Stimulated activated CD4-positive, alpha-beta T cell treated with anti-CD3 and anti-CD28 coated beads, Interleukin-1b, Interleukin-23, amount 100 ng/mL, for 24 hours (primary cell): Measurements from ENCODE around the gene CAMK2B.

ENCODE experiments used
- DNase-seq, 4 experiments: peaks; one replicate each; pipeline ENCODE4 v3.0.0-alpha.2; 2020; ENCODE audit warnings: low read depth in 4 of 4, low spot score in 1 of 4

CAMK2B gene

DNA sequence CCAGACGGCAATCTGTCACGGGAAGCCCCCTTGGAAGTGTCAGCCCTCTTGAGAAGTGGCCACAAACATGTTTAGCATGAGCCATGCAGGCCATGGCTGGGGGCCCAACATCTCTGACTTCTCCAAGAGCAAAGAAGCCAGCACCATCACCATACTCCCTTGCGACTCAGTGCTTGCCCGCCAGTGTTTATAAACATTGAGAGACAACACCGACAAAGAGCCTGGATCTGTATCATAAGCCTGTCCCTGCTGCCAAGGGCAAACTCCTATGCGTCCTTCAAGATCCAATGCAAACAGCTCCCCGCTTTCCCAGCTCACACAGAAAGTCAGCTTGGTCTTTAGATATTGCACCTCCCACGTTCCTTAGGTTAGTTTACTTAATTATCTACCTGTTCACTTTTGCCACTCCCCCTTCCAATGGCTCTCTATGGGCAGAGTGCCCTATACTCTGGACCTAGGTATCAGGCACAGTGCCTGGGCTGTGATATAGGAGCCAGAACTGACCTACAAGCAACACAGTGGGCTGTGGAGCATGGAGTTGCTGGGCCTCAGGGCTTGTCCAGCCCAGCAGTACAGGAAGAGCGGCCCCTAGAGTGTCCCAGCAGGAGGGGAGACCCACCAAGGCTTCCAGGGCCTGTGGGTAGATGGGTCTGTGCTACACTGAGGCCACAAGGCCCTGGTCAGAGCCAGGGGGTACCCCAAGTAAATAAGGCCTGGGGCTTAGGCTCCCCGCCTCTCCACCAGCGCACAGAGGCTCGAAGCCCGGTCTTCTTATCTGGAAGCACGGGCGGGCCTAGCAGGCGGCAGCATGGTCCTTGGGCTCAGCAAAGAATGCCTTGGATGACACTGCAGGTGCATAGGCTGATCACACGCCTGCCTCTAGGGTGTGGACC lies 37.7 kb downstream of the CAMK2B start:
- DNase-seq = no peak

GRCh38 chr7:44286618-44287487 lies 38.5 kb downstream of the CAMK2B start:
- DNase-seq = no peak

DNA sequence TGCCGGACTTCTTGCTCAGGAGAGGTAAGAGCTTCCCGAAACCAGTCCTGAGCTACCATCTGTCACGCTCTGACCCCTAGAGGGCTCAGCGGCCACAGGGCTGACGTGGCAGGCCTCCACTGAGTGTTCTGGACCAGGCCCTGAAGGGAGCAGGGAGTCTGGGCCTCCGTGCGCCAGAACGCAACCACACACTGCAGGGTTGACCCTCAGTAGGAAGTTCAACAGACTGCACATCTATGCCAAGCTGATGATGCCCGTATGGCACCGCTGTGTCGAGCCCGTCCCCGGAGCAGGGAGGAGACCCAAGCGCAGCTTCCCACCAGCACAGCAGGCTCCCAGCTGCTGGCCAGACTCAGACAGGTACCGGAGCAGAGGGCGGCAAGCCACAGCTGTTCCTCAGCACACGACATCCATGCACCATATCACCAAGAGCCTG lies 39.2 kb downstream of the CAMK2B start:
- no peak for DNase-seq

DNA sequence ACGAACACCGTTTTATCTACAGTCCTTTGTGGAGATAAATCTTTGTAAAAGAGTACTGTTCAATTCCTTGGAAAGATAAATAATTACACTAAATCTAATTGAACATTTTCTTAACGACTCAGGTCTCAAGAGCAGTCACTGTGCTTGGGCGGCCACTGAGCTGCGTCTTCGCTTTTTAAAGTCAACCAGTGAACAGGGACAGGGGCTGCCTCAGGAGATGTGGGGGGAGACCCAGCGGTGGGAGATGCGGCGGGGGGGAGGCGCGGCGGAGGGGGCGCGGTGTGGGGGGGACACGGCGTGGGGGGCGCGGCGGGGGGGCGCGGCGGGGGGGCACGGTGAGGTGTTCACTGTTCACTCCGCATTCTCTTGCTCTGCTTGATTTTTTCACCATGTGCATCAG lies 39.8 kb downstream of the CAMK2B start:
- DNase-seq = no peak

DNA sequence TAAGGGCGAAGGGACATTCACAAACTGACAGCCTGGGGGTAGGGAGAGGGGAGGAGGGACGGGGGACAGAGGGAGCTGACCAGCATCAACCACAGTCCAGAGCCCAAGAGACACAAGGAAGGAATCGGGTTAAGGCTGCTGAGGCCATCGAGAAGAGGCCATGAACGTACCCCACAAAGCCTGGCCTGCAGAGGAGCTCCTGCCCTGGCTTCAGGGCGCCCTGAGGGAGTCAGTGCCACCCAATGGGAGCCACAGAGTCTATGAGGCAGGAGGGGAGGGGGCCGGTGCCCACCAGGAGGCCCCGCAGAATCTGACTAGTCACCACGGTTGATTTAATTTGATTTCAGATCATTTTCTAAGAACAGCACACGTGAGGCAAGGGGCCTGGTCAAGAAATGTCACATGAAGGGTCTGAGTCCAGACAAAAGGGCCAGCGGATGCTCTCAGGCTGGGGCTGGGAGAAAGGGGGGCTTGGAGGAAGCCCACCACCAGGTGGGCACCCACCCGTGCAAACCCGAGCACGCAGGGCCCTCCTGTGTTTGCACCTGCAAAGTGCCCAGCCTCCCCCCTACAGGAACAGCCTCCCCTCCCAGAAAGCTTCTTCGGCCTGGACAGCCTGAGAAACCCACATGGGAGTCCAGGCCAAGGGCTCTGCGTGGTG lies 40.4 kb downstream of the CAMK2B start:
- DNase-seq = no peak

DNA sequence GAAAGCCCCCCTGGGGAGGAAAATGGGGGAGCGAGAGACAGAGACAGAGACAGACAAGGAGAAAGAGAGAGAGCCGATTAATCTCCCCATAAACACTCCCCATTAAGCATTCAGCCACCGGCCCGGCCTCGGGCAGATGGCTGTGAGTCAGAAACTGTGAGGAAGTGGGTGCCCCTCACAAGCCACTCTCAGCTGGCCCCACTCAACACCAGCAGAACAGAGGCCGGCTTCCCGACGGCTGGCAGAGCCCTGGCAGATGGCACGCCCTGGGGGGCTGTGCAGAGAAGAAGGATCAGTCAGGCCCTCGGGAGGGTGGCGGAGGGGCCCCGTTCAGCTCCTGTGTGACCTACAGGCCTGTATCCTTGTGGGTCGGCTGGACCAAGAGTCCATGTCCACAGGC lies 41.2 kb downstream of the CAMK2B start:
- no peak for DNase-seq

GRCh38 chr7:44283381-44284211 lies 41.8 kb downstream of the CAMK2B start:
- DNase-seq = no peak

GRCh38 chr7:44282601-44283171 lies 42.7 kb downstream of the CAMK2B start:
- no peak for DNase-seq

DNA sequence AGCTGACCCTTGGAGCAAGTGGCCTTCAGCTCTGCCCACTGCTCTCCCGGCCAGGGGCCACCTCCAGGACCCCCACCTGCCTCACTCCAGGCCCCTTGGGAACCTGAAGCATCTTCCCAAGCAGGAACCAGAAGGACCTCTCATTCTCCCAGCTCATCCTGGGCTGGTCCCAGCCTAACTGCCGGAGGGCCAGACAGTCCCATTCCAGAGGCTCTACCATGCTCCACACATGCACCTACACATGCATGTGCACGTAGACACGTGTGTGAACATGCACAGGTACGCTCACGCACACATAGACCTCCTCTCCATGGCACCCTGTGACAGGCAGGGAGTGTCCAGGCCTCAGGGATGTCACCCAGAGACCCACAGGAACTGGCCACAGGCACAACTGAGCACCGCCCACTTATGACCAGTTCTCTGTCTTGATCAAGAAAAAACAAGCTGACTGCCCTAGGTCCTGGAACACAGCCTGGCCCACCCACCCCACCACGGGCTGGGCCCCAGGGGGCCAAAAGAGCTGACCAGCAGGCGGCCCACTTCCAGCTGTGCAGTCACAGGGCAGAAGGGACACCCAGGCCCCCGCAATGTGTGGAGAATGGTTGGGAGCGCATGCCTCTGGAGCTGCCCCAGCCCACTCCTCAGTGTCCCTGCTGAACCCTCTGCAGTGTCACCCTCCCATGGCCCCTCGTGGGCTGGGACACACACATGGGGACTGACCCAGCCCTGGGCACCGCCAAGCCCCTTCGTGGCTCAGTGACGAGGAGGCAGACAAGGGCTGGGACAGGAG lies 43.4 kb downstream of the CAMK2B start:
- DNase-seq = no peak

- no peak for DNase-seq
Observed at GRCh38 chr7:44280993-44281721, 44.2 kb downstream of the CAMK2B start.

DNA sequence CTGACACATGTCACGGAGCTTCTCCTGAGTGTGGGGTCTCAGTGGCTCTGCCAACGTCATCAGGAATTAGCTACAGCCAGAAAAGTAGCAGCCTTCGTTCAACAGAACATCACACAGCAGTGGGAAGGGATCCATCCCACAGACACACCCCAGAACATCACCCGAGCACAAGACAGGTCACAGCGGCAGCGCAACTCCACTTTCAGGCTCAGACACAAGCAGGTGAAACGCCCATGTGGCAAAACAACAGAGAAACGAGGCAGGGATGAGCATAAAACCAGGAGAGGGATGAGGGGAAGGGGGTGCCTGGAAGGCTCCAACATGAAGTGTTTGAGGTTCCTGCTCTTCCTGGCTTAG lies 44.8 kb downstream of the CAMK2B start:
- no peak for DNase-seq

- DNase-seq = no peak
Observed at GRCh38 chr7:44279731-44280505, 45.5 kb downstream of the CAMK2B start.

DNA sequence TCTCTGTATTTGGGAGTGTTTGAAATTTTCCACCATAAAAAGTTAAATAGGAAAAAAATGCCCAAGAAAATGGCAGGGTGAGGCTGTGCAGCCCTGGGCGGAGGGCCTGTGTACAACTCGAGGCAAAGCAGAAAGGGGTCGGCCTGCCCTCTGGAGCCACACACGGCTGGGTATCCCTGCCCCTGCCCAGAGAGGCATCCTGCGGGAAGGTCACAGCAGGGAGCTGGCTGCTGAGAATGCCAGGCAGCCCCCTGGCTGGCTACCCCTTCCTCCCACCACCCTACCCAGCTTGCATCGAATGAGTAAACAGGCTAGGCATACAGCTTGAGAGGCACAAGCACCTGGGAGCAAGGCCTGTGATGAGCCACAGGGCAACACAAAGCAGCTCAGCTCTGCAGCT lies 46.1 kb downstream of the CAMK2B start:
- no peak for DNase-seq

DNA sequence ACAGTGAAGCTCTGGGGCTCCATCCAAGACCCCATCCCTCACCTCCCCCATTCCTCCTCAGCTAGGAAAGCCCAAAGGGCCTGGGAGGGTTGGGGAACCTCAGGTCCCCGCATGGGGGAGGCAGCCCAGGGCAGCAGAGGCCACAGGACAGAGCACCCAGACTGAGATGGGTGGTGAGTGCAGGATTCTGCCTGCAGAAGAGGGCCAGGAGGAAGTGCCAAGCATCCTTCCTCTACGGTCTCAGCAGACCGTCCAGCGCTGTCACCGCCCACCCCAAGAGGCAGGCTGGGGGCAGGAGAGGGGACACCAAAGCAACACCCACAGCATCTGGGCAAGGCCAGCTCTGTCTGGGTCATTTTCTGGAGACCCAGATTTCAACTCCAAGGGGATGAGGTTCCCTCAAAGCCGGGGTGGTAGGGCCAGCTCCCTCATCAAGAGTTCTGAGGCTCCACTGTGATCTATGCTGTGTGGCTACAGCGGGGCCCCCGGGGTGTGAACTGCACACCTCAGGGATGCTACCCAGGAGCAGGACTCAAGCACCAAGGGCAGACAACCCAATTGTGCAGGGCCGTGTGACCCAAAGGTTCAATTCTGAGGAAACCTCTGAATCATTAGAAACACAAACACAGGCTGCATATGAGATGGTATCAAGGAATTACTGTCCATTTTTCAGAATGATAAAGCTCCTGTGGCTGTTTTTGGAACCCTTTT lies 46.8 kb downstream of the CAMK2B start:
- no peak for DNase-seq

GRCh38 chr7:44277851-44278250 lies 47.5 kb downstream of the CAMK2B start:
- no peak for DNase-seq

- no peak for DNase-seq
Observed at GRCh38 chr7:44277391-44277790, 48.0 kb downstream of the CAMK2B start.

DNA sequence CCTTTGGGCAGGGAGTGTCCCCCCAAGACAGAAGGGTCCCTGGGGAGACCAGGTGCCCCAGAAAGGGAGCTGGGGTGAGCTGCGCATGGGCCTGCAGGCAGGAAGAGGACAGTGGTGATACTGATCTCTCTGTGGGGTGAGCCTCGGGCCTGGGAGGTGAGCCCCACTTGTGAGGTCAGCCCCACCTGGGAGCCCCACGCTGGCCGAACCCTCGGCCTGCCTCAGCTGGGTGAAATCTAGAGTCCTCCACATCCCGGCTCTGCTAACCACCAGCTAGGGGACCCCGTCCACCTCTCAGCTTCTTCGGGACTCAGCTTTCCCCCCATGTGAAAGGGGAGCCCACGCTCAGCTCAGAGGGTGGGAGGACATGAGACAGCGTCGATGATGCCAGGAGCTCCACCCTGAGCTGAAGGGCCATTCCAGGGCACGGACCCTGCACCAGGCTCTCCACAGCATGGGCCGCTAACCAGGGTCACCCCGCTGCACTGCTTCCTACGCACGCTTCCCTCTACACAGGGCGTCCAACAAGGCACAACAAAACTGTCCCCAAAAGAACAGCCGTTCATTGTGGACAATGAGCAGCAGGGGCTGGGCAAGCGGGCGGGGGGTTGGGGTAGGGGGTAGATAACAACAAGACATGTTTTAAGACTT lies 48.7 kb downstream of the CAMK2B start:
- no peak for DNase-seq
